NCI-H2227 treated with DMSO at 0.1 percent for 48 hours (cell line): ENCODE results near the gene TMC1.

Experiments used
- DNase-seq: peaks from one replicate; lab custom pipeline; 2025; lab: John Stamatoyannopoulos, UW

The TMC1 gene

DNA sequence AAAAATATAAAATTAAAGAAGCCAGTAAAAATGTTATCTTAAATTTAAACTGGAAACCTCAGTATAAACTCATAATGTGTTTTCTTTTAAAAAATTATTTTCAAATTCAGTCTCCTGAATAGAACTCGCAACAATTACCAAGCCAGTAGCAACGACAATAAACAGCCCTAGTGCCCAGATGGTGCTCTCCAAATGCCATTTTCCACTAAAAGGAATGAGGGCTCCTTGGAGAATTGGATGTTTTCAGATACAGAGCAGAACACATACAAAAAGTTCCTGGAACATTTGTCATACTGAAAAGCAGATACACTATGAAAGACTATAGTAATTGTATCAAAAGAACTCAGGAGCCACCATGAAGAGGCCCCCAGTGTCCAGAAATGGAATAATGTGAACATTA, 97.4 kb downstream of the TMC1 start:
- DNase-seq, result no peak

GRCh38 chr9:72622186-72622585, 100.8 kb downstream of the TMC1 start:
- DNase-seq, result no peak

DNA sequence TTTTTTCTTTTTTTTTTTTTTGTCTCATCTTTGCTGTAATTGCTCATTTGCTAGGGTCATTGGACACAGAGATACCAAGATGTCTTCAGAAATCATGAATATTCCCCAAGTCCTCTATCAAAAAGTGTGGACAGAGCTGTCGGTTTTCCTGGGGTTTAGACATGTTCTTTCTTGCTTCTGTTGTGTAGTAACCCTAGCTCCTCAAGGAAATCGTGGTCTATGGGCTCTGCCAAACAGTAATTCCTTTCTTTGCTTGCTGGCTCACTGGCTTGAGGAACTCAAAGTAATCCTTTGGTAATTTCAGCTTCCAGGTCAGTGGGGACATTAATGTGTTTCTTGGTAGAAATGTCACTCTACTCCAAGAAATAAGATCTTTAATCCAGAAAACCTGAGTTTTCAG, 101.7 kb downstream of the TMC1 start:
- DNase-seq, result no peak

DNA sequence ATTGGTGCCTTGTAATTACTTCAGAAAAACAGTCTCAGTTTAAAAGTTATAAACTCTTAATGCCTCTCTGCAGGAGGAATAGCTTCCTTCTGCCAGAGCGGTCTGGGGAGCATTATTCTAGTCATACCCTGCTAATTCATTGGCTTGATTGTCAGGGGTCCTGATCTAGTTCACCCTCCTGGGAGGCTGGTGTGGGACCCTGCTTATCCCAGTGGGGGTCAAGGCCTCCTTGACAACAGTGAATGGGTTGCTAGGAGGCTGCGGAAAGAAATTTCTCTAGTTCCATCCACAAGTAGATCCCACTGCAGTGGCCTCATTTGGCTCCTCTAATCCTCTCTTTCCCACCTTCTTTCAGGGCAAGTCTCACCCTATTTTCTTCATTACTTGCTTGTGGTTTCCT, 105.7 kb downstream of the TMC1 start:
- DNase-seq, result no peak

DNA sequence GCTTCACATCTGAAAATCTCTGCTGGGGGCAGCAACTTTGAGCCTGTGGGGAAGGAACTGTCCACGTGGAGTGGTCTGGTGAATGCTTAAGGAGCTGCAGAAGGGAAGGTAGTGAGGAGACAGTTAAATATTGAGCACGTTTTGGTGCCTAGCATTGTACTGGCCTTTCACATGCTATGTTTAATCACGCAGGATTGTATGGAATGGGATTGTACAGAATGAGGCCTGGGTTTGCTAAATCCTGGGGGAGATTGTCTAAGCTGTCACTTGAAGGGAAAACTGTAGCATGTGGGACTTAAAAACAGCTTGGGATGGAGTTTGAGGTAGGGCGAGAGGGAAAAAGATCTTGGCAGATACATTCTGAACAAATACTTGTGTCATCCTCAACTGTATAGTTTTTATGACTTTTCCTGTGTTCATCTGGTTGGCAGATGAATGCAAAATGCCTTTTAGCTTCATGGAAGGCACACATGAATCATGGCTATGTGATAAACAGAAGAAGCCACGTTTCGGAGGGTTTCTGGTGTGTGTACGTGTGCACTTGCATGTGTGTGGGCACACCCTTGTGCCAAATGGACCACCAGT, 106.6 kb downstream of the TMC1 start:
- no peak for DNase-seq

- no peak for DNase-seq
Measured at GRCh38 chr9:72633966-72634365, 112.6 kb downstream of the TMC1 start.

DNA sequence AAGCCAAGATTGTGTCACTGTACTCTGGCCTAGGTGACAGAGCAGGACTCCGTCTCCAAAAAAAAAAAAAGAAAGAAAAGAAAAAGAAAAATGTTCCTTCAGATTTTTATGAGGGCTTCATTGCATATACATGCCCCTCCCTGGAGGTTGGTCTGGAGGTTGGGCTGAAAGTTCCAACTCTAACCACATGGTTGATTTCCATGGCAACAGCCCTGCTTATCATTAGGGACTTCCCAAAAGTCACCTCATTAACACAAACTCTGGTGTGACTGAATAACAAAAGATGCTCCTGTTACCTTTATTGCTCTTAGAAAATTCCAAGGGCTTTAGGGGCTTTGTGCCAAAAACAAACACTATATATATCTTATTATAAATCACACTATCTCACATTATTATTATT, 113.8 kb downstream of the TMC1 start:
- no peak for DNase-seq

- no peak for DNase-seq
Measured at GRCh38 chr9:72636621-72637020, 115.2 kb downstream of the TMC1 start.

DNA sequence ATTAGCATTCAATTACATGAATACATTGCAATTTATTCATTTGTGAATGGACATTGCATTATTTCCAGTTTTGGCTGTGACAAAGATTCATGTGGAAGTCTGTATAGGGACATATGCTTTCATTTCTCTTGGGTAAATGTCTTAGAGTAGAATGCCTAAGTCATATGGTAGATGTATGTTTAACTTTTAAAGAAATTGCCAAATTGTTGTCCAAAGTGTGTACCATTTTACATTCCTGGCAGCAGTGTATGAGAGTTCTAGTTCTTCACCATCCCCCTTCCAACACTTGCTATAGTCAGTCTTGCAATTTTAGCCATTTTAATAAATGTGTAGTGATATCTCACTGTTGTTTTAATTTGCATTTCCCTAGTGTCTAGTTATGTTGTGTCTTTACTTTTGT, 122.2 kb downstream of the TMC1 start:
- no peak for DNase-seq

DNA sequence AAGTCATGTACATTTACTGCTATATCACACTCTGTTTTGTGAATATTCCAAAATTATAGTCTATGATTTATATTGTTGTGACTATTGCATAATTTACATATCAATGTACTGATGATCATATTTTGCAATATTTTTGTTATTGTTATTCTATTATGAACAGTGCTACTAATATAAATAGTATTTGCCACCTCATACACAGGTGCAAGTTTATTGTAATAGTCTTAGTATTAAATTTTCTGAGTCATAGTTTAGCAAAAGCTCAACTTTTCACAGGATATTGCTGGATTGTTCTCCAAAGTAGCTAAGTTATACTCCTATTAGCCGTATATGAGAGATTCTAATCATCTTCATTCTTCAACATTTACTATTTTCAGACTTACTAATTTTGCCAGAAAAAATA, 124.7 kb downstream of the TMC1 start:
- DNase-seq, result no peak

DNA sequence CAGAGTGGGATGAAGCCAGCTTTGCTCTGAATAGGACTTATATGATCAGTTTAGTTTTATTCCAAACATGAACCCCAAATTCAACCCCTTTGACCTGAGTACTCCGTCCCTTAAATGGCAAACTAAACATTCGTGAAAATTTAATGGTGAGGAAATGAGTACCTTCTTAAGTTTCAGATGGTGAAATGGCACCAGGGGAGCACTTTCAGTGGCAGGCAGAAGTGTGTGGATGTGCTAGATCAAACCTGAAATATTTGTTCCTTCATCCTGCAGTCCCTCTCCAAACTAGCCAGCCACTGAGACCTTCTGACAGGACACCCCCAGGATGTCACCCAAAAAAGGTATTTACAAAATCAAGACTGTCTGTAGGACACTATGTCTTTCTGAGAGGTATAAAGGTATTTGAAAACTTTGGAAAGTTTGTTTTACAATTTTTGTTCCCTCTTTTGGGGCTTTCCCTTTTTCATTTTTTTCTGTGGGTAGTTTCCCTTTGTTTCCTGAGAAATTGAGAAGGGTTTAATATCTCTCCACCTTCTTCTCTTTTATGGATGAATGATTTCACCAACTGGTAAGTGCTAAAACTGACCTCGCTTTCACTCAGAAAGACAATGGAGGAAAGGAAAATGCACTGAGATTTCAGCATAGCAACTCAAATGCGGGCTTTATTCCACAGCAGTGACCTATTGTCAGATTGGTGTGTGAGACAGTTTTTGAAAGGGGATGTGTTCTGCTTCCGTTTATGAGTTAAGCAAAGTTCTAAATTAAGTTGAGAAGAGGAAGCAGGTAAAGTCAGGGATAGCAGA, 127.1 kb downstream of the TMC1 start:
- DNase-seq, result no peak

DNA sequence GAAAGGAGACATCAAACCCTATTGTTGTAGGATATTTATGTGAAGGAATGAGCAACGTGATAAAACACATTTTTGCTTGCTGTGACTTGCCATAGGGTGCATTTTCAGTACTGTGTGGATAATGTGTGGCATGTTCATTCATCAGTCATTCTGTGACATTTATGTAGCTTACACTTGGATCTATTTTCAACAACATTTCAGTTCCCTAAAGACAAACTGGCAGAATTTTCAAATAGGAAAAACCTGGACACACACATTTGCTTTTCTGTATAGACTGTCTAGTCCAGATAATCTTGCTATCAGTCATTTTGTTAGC, 127.7 kb downstream of the TMC1 start:
- no peak for DNase-seq

- DNase-seq, result no peak
Measured at GRCh38 chr9:72650206-72650605, 128.8 kb downstream of the TMC1 start.

- DNase-seq, result no peak
Measured at GRCh38 chr9:72656021-72656420, 134.6 kb downstream of the TMC1 start.

GRCh38 chr9:72657023-72657422, 135.6 kb downstream of the TMC1 start:
- no peak for DNase-seq

- DNase-seq, result no peak
Measured at GRCh38 chr9:72658703-72659102, 137.3 kb downstream of the TMC1 start.

DNA sequence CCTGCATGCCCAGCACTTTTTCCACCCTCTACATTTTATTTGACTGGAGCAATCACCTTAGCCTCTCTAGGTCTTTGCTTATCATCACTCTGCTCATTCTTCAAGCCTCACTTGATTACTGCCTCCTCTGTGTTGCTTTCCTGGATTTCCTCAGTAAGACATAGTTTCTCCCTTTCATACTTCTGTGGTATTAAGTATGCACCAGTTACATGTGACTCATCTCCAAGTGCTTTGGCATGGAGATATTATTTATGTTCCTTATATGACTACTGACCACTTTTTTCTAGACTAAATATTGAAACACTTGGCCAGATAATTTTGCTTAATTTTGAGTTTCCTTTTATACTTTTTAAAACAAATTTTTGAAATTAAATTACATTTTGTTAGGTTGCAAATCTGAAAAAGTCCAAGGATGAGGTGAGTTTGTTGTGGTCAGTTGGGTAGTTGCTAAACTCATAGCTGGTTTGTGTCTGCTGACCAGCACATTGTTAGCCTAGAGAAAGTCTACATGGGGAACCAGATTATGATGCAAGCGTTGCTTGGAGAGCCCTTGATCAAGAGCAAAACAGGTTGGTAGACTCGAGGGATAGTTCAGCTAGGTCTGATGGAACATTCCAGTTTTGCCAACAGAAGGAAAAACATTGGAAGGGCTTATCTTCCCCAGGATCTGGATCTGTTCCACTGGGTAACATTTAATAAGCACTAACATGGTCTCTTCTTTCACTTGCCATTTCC, 140.2 kb downstream of the TMC1 start:
- no peak for DNase-seq

DNA sequence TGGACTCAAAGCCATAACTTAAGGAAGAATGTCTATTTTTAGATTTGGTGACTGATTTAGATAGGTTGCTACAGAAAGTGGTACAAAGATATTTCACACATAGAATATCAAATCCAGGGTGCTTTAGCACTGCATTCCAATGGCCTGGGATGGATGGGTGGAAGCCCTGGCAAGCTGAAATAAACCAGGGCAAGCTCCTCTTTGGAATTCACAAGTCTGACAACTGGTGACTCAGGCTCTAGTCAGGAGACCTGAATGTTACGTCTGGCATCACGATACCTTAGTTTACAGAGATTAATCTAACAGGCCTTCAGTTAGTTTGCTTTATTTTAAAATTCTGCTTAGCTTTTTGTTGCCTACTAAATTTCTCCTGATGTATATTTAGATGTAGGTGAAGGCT, 144.0 kb downstream of the TMC1 start:
- no peak for DNase-seq

DNA sequence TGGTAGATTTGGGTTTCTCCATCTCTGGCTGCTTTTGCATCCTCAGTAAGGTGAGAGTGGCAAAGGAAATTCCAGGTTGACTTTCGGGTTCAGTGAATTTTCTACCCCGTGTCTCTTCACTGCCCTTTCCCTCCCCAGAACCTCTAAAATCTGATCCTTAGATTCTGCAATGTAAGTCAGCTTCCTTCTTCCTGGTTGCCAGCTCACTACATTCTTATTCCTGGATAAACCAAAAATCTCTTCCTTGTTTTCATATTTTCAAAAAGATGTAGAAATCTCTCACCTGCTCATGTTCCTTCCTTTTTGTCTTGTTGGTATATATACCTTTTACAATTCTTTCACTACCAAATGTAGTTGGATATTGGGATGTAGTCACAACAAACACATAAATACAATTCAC, 145.8 kb downstream of the TMC1 start:
- no peak for DNase-seq

DNA sequence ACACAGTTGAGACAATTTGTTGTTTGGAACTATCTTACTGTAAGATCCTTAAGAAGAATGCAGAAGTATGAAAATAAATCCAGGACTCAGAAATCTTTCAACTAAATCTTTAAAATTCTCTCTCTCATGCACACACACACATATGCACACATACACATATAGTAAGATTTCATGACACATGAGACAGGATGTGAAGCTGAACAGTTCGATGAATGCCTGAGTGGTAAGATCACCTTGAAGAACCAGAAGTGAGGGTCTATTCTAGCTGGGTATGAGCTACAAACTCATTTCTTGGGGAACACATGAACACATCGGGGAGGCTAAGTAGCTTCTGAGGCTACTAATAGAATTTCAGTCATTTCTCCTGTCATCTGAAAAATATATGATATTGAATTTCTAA, 153.6 kb downstream of the TMC1 start:
- DNase-seq, result no peak

DNA sequence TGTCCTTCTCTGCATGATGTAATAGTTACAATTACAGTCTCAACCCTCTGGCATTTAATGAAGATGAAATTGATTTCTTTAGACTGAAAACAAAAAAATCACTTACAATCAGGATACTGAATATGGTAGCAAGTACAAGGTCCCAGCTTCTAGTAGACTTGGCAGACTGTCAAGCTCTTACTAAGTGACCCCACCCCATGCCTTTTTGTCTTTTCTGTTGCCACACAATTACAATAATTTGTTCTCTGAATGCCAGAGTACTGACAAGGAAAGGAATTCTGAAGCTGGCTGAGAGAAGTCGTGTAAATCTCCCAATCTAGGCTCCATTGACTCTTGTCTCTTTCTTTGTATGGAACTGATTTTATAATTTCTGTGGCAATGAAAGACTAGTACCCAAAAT, 154.2 kb downstream of the TMC1 start:
- DNase-seq, result no peak

DNA sequence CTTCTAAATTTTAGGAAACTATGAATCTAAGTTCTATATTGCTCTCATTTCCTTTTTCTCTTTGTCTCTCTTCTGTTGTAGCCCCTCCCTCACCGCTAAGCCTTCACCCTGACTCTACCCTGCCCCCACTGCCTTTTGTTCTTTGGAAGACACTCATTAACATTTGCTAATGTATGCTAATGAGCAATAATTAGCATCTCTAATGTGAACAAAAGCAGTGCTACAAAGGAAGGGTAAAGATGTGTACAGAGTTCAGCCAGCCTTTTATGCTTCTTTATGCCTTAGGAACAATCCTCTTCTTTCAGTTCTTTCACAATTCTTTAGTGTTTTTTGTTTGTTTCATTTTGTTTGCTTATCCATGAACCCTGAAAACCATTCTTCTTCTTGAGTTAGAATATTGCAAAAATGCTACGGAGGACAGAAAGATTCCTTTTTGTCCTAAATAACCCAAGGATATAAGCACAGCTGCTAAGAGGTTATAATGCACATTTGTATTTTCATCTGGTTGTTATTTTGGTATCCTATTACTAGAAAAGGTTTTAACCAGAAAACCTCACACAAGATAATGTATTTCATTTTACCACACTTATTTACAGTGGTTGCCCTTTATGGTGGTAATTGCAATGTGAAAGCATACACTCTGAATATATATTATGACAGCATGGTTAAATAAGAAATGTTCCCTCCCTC, 159.3 kb downstream of the TMC1 start:
- no peak for DNase-seq

- no peak for DNase-seq
Measured at GRCh38 chr9:72681283-72681630, 159.8 kb downstream of the TMC1 start.
